Omental fat pad (tissue), 4 donors: ENCODE results near the gene CPNE1. TPM values are rescaled to one million over a fixed set of nuclear protein-coding genes. Genes with fewer than 3 reads are reported as not detected.
"Not testable (repeated sequence)": the region's sequence is repeated elsewhere in the genome, so short reads cannot be mapped to it uniquely, and the experiment has no call there.

Source experiments
- ATAC-seq: fragments of 150-250 bp; one replicate; pipeline ENCODE4 v1.9.1; 2016; ENCODE audit warnings: mild to moderate bottlenecking, moderate library complexity; ENCODE audit not compliant: low FRiP score
- DNase-seq: peaks from one replicate; pipeline ENCODE4 v3.0.0-alpha.2; 2019; ENCODE audit warnings: low spot score
- CTCF ChIP-seq, 3 donors: fragments of 450-650 bp; IDR thresholded peaks; one replicate each; pipeline ENCODE4 v1.5.1; 2016 to 2017; ENCODE audit warnings: antibody characterized with exemption in 3 of 3, mild to moderate bottlenecking in 3 of 3, moderate library complexity in 2 of 3
- total RNA-seq, 4 donors: library from RNA; depleted of rRNA; stranded (reverse); fragments of >200 nt; gene quantifications; one replicate each; pipeline ENCODE4 v1.1.0, GENCODE V29; 2016

CPNE1 gene
- total RNA-seq, 4 donors from 2014 or later, result 50.7 to 113 (median 85.2) TPM

- no peak for ATAC-seq
These were observed 43.8 kb upstream of the CPNE1 start for GRCh38 chr20:35708502-35708901.

GRCh38 chr20:35706591-35707529 lies 42.2 kb upstream of the CPNE1 start:
- DNase-seq, ATAC-seq: not testable (repeated sequence)

More at GRCh38 chr20:35708502-35708901, 43.8 kb upstream of the CPNE1 start:
- DNase-seq, result no peak
- TF ChIP-seq CTCF (IDR thresholded peaks at IDR 0.05), result no peak

GRCh38 chr20:35705894-35706293 lies 41.2 kb upstream of the CPNE1 start:
- not testable (repeated sequence) for DNase-seq, ATAC-seq

- TF ChIP-seq CTCF (IDR thresholded peaks at IDR 0.05), result no peak
- ATAC-seq, result no peak
- DNase-seq, result no peak
These were observed 40.0 kb upstream of the CPNE1 start for GRCh38 chr20:35704514-35705261.

- no peak for TF ChIP-seq CTCF (IDR thresholded peaks at IDR 0.05)
- no peak for DNase-seq
These were observed 38.4 kb upstream of the CPNE1 start for GRCh38 chr20:35702824-35703695.

GRCh38 chr20:35702051-35702823 lies 37.5 kb upstream of the CPNE1 start:
- ATAC-seq (no peak), DNase-seq (no peak)
- no peak for TF ChIP-seq CTCF (IDR thresholded peaks at IDR 0.05)

More at GRCh38 chr20:35702824-35703695, 38.4 kb upstream of the CPNE1 start:
- ATAC-seq, result no peak

- ATAC-seq (no peak), DNase-seq (no peak)
- no peak for TF ChIP-seq CTCF (IDR thresholded peaks at IDR 0.05)
These were observed 36.0 kb upstream of the CPNE1 start for GRCh38 chr20:35700625-35701148.
